ENCODE data around the gene PAMR1. TPM values are rescaled to one million over a fixed set of nuclear protein-coding genes. Genes with fewer than 3 reads are reported as not detected.
A peak's percentile ranks its signal among the peaks of the same experiment; 100 is the strongest.

PAMR1 gene
- total and polyA plus RNA-seq, 2 experiments from 2014 or later = 119 to 151 TPM

- Histone ChIP-seq H3K27me3 (replicated peaks; ENCODE audit: insufficient read depth) (no peaks in the 10 kb centered on the region), H3K9me2 (ENCODE audit: insufficient read depth) (no peaks in the 10 kb centered on the region), H3F3A (ENCODE audit: insufficient read depth) (peaks cover 47% of the 10 kb centered on the region), H4K20me1 (ENCODE audit: insufficient read depth) (no peaks in the 10 kb centered on the region), H3K4me2 (ENCODE audit: unreplicated experiment) (no peak overlapping the region), H3K36me3 (ENCODE audit: low read depth) (no peaks in the 10 kb centered on the region), H3K9me3 (ENCODE audit: low read depth) (no peaks in the 10 kb centered on the region), H3K9ac (no peak overlapping the region), H3K4me1 (ENCODE audit: insufficient read depth) (peaks cover 42% of the 10 kb centered on the region), H2AFZ (no peak overlapping the region), H3K79me2 (ENCODE audit: insufficient read depth) (no peaks in the 10 kb centered on the region), H3K4me3 (no peak overlapping the region), H3K27ac (no peak overlapping the region)
- 88 to 92% methylated on average over 9 of the region's 9 CpGs for WGBS, 2 experiments (ENCODE audit: low coverage in 1 of 2, low lambda C conversion rate in 2 of 2, missing lambda C conversion rate in 2 of 2)
- DNase-seq = no peak
- in situ Hi-C loops (cut with MboI) = loop anchor here (10.0 kb wide), 1 partner anchor 59 kb away; no protein-coding TSS in a partner anchor
- no peak for TF ChIP-seq EZH2 (IDR thresholded peaks at IDR 0.05; ENCODE audit: insufficient read depth, poor library complexity, severe bottlenecking)
- no peak for TF ChIP-seq EZH2phosphoT487 (IDR thresholded peaks at IDR 0.05; ENCODE audit: insufficient read depth, low read depth)
These were observed 20.1 kb upstream of the PAMR1 start for GRCh38 chr11:35545391-35546003.

GRCh38 chr11:35543481-35543880 lies 18.1 kb upstream of the PAMR1 start:
- WGBS, 2 experiments (ENCODE audit: low coverage in 1 of 2, low lambda C conversion rate in 2 of 2, missing lambda C conversion rate in 2 of 2) = 95 to 98% methylated on average over 4 of the region's 4 CpGs
- TF ChIP-seq EZH2 (IDR thresholded peaks at IDR 0.05; ENCODE audit: insufficient read depth, poor library complexity, severe bottlenecking) = no peak
- no peak for TF ChIP-seq EZH2phosphoT487 (IDR thresholded peaks at IDR 0.05; ENCODE audit: insufficient read depth, low read depth)
- no peaks in the 10 kb centered on the region for H3K27me3 ChIP-seq (replicated peaks; ENCODE audit: insufficient read depth)
- no peak overlapping the region for H3K9ac ChIP-seq
- no peaks in the 10 kb centered on the region for H3K9me2 ChIP-seq (ENCODE audit: insufficient read depth)
- H3K27ac ChIP-seq = no peak overlapping the region
- in situ Hi-C loops (cut with MboI) = loop anchor here (10.0 kb wide), 1 partner anchor 61 kb away; no protein-coding TSS in a partner anchor
- H3K4me3 ChIP-seq = no peak overlapping the region
- no peak for DNase-seq
- no peaks in the 10 kb centered on the region for H3K9me3 ChIP-seq (ENCODE audit: low read depth)
- H3K79me2 ChIP-seq (ENCODE audit: insufficient read depth) = no peaks in the 10 kb centered on the region
- no peaks in the 10 kb centered on the region for H4K20me1 ChIP-seq (ENCODE audit: insufficient read depth)
- peaks cover 43% of the 10 kb centered on the region for H3F3A ChIP-seq (ENCODE audit: insufficient read depth)
- no peaks in the 10 kb centered on the region for H3K36me3 ChIP-seq (ENCODE audit: low read depth)
- no peak overlapping the region for H2AFZ ChIP-seq
- peaks cover 41% of the 10 kb centered on the region for H3K4me1 ChIP-seq (ENCODE audit: insufficient read depth)
- H3K4me2 ChIP-seq (ENCODE audit: unreplicated experiment) = no peak overlapping the region

- Histone ChIP-seq H4K20me1 (ENCODE audit: insufficient read depth) (no peaks in the 10 kb centered on the region), H3K9me3 (ENCODE audit: low read depth) (no peaks in the 10 kb centered on the region), H3K4me2 (ENCODE audit: unreplicated experiment) (peak overlapping the region; percentile 67), H3K4me1 (ENCODE audit: insufficient read depth) (peaks cover 41% of the 10 kb centered on the region), H3F3A (ENCODE audit: insufficient read depth) (peaks cover 40% of the 10 kb centered on the region), H3K9ac (peak overlapping the region; percentile 41), H2AFZ (peak overlapping the region; percentile 36; the same call in 1 of the 2 replicates), H3K9me2 (ENCODE audit: insufficient read depth) (no peaks in the 10 kb centered on the region), H3K79me2 (ENCODE audit: insufficient read depth) (no peaks in the 10 kb centered on the region), H3K4me3 (no peak overlapping the region), H3K36me3 (ENCODE audit: low read depth) (no peaks in the 10 kb centered on the region), H3K27me3 (replicated peaks; ENCODE audit: insufficient read depth) (no peaks in the 10 kb centered on the region), H3K27ac (peak overlapping the region; percentile 89)
- 5 to 9% methylated on average over 4 of the region's 4 CpGs for WGBS, 2 experiments (ENCODE audit: low coverage in 1 of 2, low lambda C conversion rate in 2 of 2, missing lambda C conversion rate in 2 of 2)
- peak; percentile 90 for DNase-seq
- no peak for TF ChIP-seq EZH2 (IDR thresholded peaks at IDR 0.05; ENCODE audit: insufficient read depth, poor library complexity, severe bottlenecking)
- no peak for TF ChIP-seq EZH2phosphoT487 (IDR thresholded peaks at IDR 0.05; ENCODE audit: insufficient read depth, low read depth)
- in situ Hi-C loops (cut with MboI) = loop anchor here (10.0 kb wide), 1 partner anchor 63 kb away; no protein-coding TSS in a partner anchor
These were observed 16.4 kb upstream of the PAMR1 start for GRCh38 chr11:35541621-35542375.

- Histone ChIP-seq H3K27me3 (replicated peaks; ENCODE audit: insufficient read depth) (no peaks in the 10 kb centered on the region), H3K79me2 (ENCODE audit: insufficient read depth) (no peaks in the 10 kb centered on the region), H3K9me3 (ENCODE audit: low read depth) (no peaks in the 10 kb centered on the region), H4K20me1 (ENCODE audit: insufficient read depth) (no peaks in the 10 kb centered on the region), H3K4me1 (ENCODE audit: insufficient read depth) (peaks cover 41% of the 10 kb centered on the region), H3K36me3 (ENCODE audit: low read depth) (no peaks in the 10 kb centered on the region), H3K9me2 (ENCODE audit: insufficient read depth) (no peaks in the 10 kb centered on the region), H3K4me2 (ENCODE audit: unreplicated experiment) (peak overlapping the region; percentile 67), H3K27ac (peak overlapping the region; percentile 89), H3K4me3 (no peak overlapping the region), H3F3A (ENCODE audit: insufficient read depth) (peaks cover 40% of the 10 kb centered on the region), H2AFZ (no peak overlapping the region), H3K9ac (peak overlapping the region; percentile 69)
- peak; percentile 53 for DNase-seq
- TF ChIP-seq EZH2 (IDR thresholded peaks at IDR 0.05; ENCODE audit: insufficient read depth, poor library complexity, severe bottlenecking) = no peak
- TF ChIP-seq EZH2phosphoT487 (IDR thresholded peaks at IDR 0.05; ENCODE audit: insufficient read depth, low read depth) = no peak
- 96 to 98% methylated on average over 3 of the region's 3 CpGs for WGBS, 2 experiments (ENCODE audit: low coverage in 1 of 2, low lambda C conversion rate in 2 of 2, missing lambda C conversion rate in 2 of 2)
- in situ Hi-C loops (cut with MboI) = loop anchor here (10.0 kb wide), 1 partner anchor 64 kb away; no protein-coding TSS in a partner anchor
These were observed 15.1 kb upstream of the PAMR1 start for GRCh38 chr11:35540526-35540925.
